ENCODE data around the gene KLF2. TPM values are rescaled to one million over a fixed set of nuclear protein-coding genes. Genes with fewer than 3 reads are reported as not detected.

The KLF2 gene
- total and polyA plus RNA-seq, 10 of the 15 experiments (the other 5 are each of a cell fraction or from before 2014, with no cell fraction given), result 0.16 to 13.7 (median 1.0) TPM

DNA sequence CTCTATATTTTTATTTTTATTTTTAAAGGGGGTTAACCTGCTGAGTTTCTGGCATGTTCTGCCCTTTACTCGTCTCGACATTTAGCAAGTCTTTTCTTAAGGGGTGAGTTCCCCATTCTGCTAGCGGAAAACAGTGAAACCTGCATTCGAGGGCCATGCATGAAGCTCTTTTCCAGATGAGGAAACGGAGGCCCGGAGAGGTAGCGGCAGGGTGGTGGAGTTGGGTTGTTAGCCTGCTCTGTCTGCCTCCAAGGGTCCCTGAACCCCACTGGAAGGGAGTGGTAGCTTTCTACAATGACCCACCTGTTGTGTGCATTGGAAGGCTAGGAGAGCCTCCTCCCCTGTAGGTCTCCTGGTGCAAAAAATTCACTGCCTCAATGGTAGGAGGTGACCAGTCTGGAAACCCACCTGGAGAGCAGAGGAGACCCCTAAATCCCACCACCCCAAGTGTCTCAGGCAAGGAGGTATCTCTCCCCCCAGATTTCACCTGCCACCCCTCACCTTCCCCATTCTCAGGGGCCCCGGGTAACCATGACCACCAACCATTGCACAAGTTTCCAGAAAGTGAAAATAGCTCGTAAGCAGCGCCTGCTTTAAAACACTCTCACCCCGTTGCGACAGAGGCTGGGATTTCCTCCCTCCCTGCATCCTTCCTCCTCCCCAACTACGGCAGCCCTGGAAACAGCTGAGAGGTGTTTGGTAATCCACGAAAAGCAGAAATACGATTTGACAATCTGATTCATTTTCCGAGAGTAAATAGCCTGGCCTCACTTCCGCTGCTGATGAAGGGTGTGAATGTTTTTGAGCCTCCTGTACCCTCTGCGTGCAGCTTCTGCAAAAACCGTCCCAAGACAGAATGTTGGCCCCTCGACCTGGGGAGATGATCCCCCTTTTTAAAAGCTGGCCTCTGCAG lies 3.5 kb downstream of the KLF2 start:
- SMC1A ChIA-PET (ENCODE audit: uncharacterized antibody, unreplicated experiment), result interaction anchor here (0.8 to 5.8 kb wide), 14 partner anchors 11 to 131 kb away, joined by 3 to 50 read pairs (median 6); partner anchors contain the start of gene AP1M1
- Histone ChIP-seq H3K9ac (ENCODE audit: control insufficient read depth, insufficient read depth, low read length) (peak overlapping the region; percentile 24; the same call in 1 of the 2 replicates), H2AFZ (ENCODE audit: control insufficient read depth, low read depth, low read length) (no peak overlapping the region), H3K27ac (ENCODE audit: control insufficient read depth, insufficient read depth) (peak overlapping the region; percentile 6; the same call in 1 of the 2 replicates), H3K36me3 (ENCODE audit: control insufficient read depth in 2 of 2, insufficient read depth in 2 of 2, low read length in 1 of 2) (no peaks in the 10 kb centered on the region), H3K27me3 (replicated peaks in 1 of 2; ENCODE audit: control insufficient read depth in 2 of 2, insufficient read depth in 2 of 2, low read length in 1 of 2) (no peaks in the 10 kb centered on the region; a peak in 1 of 4 replicates), H3K4me3 (peak overlapping the region; percentile 54), H3K79me2 (ENCODE audit: control insufficient read depth, insufficient read depth, low read length) (peaks cover 5% of the 10 kb centered on the region), H3K4me2 (ENCODE audit: control insufficient read depth, insufficient read depth) (peak overlapping the region; percentile 66), H3K9me3 (replicated peaks; ENCODE audit: control insufficient read depth, insufficient read depth, low read length) (no peaks in the 10 kb centered on the region), H3K4me1 (ENCODE audit: control insufficient read depth, insufficient read depth, low read length) (peaks cover 33% of the 10 kb centered on the region), H4K20me1 (ENCODE audit: control insufficient read depth, insufficient read depth) (no peaks in the 10 kb centered on the region)
- intact Hi-C loops (cut with micrococcal nuclease; ENCODE audit: unreplicated experiment), result loop anchor here (2.0 to 5.0 kb wide), 2 partner anchors 39 to 81 kb away; no protein-coding TSS in a partner anchor
- DNase-seq (ENCODE audit: low read depth, low spot score) (no peak), ATAC-seq (peak; percentile 8), FAIRE-seq (peak; percentile 47)
- BruUV-seq (replicated peaks), result no TSS peak
- CTCF ChIA-PET, result interaction anchor here (0.6 to 5.0 kb wide), 11 partner anchors 12 to 887 kb away, joined by 3 to 27 read pairs (median 9); no protein-coding TSS in a partner anchor
- under 1% methylated on average over 20 of the region's 20 CpGs for whole genome bisulfite sequencing (ENCODE audit: insufficient coverage, insufficient replicate concordance, low lambda C conversion rate, missing lambda C conversion rate)
- POLR2A ChIA-PET, result interaction anchor here (0.6 to 2.2 kb wide), 7 partner anchors 9 to 117 kb away, joined by 3 to 10 read pairs (median 3); no protein-coding TSS in a partner anchor
- in situ Hi-C loops (cut with MboI), result loop anchor here (5.0 kb wide), 1 partner anchor 81 kb away; no protein-coding TSS in a partner anchor
- RAD21 ChIA-PET (ENCODE audit: unreplicated experiment), result interaction anchor here (0.6 to 3.6 kb wide), 11 partner anchors 11 to 80 kb away, joined by 3 to 32 read pairs (median 9); no protein-coding TSS in a partner anchor
- TF ChIP-seq SMAD5 (IDR thresholded peaks at IDR 0.05; ENCODE audit: low read depth) (no peak), HDAC2 (IDR thresholded peaks at IDR 0.05) (no peak), MTA2 (IDR thresholded peaks at IDR 0.05; ENCODE audit: low read depth) (no peak), RFX5 (IDR thresholded peaks at IDR 0.05; ENCODE audit: low read depth, low read length) (0 out of 2 replicates have a peak, but pooled peaks have one; percentile 44), SREBF2 (IDR thresholded peaks at IDR 0.05; ENCODE audit: low read length) (no peak), SIN3A (IDR thresholded peaks at IDR 0.05; ENCODE audit: low read depth, low read length) (no peak), ZNF622 (IDR thresholded peaks at IDR 0.05) (no peak), FOXK2 (IDR thresholded peaks at IDR 0.05) (no peak)
- TF ChIP-seq, protein P1, sequence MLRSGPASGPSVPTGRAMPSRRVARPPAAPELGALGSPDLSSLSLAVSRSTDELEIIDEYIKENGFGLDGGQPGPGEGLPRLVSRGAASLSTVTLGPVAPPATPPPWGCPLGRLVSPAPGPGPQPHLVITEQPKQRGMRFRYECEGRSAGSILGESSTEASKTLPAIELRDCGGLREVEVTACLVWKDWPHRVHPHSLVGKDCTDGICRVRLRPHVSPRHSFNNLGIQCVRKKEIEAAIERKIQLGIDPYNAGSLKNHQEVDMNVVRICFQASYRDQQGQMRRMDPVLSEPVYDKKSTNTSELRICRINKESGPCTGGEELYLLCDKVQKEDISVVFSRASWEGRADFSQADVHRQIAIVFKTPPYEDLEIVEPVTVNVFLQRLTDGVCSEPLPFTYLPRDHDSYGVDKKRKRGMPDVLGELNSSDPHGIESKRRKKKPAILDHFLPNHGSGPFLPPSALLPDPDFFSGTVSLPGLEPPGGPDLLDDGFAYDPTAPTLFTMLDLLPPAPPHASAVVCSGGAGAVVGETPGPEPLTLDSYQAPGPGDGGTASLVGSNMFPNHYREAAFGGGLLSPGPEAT (IDR thresholded peaks at IDR 0.05; ENCODE audit: low read depth), result 0 out of 2 replicates have a peak, but pooled peaks have one; percentile 30
- TF ChIP-seq, protein P2, sequence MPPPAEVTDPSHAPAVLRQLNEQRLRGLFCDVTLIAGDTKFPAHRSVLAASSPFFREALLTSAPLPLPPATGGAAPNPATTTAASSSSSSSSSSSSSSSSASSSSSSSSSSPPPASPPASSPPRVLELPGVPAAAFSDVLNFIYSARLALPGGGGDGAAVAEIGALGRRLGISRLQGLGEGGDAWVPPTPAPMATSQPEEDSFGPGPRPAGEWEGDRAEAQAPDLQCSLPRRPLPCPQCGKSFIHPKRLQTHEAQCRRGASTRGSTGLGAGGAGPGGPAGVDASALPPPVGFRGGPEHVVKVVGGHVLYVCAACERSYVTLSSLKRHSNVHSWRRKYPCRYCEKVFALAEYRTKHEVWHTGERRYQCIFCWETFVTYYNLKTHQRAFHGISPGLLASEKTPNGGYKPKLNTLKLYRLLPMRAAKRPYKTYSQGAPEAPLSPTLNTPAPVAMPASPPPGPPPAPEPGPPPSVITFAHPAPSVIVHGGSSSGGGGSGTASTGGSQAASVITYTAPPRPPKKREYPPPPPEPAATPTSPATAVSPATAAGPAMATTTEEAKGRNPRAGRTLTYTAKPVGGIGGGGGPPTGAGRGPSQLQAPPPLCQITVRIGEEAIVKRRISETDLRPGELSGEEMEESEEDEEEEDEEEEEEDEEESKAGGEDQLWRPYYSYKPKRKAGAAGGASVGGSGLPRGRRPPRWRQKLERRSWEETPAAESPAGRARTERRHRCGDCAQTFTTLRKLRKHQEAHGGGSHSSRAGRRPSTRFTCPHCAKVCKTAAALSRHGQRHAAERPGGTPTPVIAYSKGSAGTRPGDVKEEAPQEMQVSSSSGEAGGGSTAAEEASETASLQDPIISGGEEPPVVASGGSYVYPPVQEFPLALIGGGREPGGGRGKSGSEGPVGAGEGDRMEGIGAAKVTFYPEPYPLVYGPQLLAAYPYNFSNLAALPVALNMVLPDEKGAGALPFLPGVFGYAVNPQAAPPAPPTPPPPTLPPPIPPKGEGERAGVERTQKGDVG (CRISPR knock-in tag; IDR thresholded peaks at IDR 0.05), result no peak
- TF ChIP-seq, protein P3, sequence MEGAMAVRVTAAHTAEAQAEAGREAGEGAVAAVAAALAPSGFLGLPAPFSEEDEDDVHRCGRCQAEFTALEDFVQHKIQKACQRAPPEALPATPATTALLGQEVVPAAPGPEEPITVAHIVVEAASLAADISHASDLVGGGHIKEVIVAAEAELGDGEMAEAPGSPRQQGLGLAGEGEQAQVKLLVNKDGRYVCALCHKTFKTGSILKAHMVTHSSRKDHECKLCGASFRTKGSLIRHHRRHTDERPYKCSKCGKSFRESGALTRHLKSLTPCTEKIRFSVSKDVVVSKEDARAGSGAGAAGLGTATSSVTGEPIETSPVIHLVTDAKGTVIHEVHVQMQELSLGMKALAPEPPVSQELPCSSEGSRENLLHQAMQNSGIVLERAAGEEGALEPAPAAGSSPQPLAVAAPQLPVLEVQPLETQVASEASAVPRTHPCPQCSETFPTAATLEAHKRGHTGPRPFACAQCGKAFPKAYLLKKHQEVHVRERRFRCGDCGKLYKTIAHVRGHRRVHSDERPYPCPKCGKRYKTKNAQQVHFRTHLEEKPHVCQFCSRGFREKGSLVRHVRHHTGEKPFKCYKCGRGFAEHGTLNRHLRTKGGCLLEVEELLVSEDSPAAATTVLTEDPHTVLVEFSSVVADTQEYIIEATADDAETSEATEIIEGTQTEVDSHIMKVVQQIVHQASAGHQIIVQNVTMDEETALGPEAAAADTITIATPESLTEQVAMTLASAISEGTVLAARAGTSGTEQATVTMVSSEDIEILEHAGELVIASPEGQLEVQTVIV (IDR thresholded peaks at IDR 0.05; ENCODE audit: borderline replicate concordance, partially characterized antibody), result no peak
- TF ChIP-seq, protein P4, sequence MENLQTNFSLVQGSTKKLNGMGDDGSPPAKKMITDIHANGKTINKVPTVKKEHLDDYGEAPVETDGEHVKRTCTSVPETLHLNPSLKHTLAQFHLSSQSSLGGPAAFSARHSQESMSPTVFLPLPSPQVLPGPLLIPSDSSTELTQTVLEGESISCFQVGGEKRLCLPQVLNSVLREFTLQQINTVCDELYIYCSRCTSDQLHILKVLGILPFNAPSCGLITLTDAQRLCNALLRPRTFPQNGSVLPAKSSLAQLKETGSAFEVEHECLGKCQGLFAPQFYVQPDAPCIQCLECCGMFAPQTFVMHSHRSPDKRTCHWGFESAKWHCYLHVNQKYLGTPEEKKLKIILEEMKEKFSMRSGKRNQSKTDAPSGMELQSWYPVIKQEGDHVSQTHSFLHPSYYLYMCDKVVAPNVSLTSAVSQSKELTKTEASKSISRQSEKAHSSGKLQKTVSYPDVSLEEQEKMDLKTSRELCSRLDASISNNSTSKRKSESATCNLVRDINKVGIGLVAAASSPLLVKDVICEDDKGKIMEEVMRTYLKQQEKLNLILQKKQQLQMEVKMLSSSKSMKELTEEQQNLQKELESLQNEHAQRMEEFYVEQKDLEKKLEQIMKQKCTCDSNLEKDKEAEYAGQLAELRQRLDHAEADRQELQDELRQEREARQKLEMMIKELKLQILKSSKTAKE (IDR thresholded peaks at IDR 0.05; ENCODE audit: low read depth, poor library complexity, severe bottlenecking), result no peak
